H1 (cell line): ENCODE data around the gene KLHL29. TPM values are rescaled to one million over a fixed set of nuclear protein-coding genes. Genes with fewer than 3 reads are reported as not detected.

Experiments
- CTCF ChIA-PET: fragments of 300-600 bp; sonication (Branson Sonifier 250); formaldehyde crosslinking; loops from one replicate; lab custom pipeline; 2021; ENCODE audit not compliant: partially characterized antibody; lab: Charles Lee
- POLR2A ChIA-PET: fragments of 300-600 bp; sonication (Branson Sonifier 250); formaldehyde crosslinking; loops from one replicate; lab custom pipeline; 2021; ENCODE audit warnings: inconsistent platforms; ENCODE audit not compliant: partially characterized antibody; lab: Charles Lee
- DNase-seq, 2 experiments: peaks; one replicate each; pipeline versions ENCODE4 v3.0.0 to v3.0.0-alpha.2; 2010 to 2022; ENCODE audit warnings: low spot score in 2 of 2, low read depth in 1 of 2, mixed read lengths in 1 of 2
- FAIRE-seq: peaks from 2 replicates; lab custom pipeline; 2011; peaks lifted over from hg19 to GRCh38; lab: Jason Lieb, UNC
- H2AFZ ChIP-seq: 2 replicates; pipeline ENCODE4 v1.8.1; 2012; ENCODE audit warnings: low read length, inconsistent platforms
- H2AK5ac ChIP-seq: 2 replicates; pipeline ENCODE4 v1.6.1; 2013; ENCODE audit warnings: low read depth, low read length
- H2BK120ac ChIP-seq: replicated peaks from 2 replicates; pipeline ENCODE3; 2013; ENCODE audit warnings: low read depth, low read length, inconsistent platforms
- H2BK12ac ChIP-seq: 2 replicates; pipeline ENCODE4 v1.6.1; 2013; ENCODE audit warnings: low read depth, low read length
- H2BK15ac ChIP-seq: 2 replicates; pipeline ENCODE4 v1.6.1; 2013; ENCODE audit warnings: low read length
- H2BK20ac ChIP-seq: 2 replicates; pipeline ENCODE4 v1.6.1; 2013; ENCODE audit warnings: low read length
- H2BK5ac ChIP-seq: 2 replicates; pipeline ENCODE4 v1.6.1; 2013; ENCODE audit warnings: low read depth, low read length
- H3K14ac ChIP-seq: 2 replicates; pipeline ENCODE4 v1.6.1; 2013; ENCODE audit warnings: inconsistent platforms; ENCODE audit not compliant: insufficient read length
- H3K18ac ChIP-seq: 2 replicates; pipeline ENCODE4 v1.6.1; 2013; ENCODE audit warnings: low read length; ENCODE audit errors: extremely low read depth
- H3K23ac ChIP-seq: 2 replicates; pipeline ENCODE4 v1.6.1; 2013; ENCODE audit warnings: inconsistent platforms; ENCODE audit not compliant: insufficient read length
- H3K23me2 ChIP-seq: 2 replicates; pipeline ENCODE4 v1.6.1; 2013; ENCODE audit warnings: low read depth, low read length
- H3K27ac ChIP-seq: 2 replicates; pipeline ENCODE4 v1.6.1; 2011; ENCODE audit warnings: low read depth, low read length, inconsistent platforms
- H3K27me3 ChIP-seq, 4 experiments: replicated peaks in 1 of 4; 1 replicate in 1 of 4; 2 replicates in 3 of 4; pipeline versions ENCODE4 v1.6.1 to v1.8.1; 2011 to 2013; ENCODE audit warnings: low read length in 3 of 4, mild to moderate bottlenecking in 3 of 4, inconsistent platforms in 2 of 4, mixed read lengths in 2 of 4, moderate library complexity in 1 of 4; ENCODE audit not compliant: control insufficient read depth in 3 of 4, insufficient read depth in 3 of 4; ENCODE audit errors: extremely low read depth in 1 of 4
- H3K36me3 ChIP-seq, 4 experiments: 2 replicates each; pipeline versions ENCODE4 v1.6.1 to v1.8.1; 2011 to 2013; ENCODE audit warnings: mild to moderate bottlenecking in 4 of 4, low read length in 3 of 4, moderate library complexity in 2 of 4, control low read depth in 1 of 4, inconsistent platforms in 1 of 4; ENCODE audit not compliant: insufficient read depth in 4 of 4, control insufficient read depth in 2 of 4
- H3K4ac ChIP-seq: replicated peaks from 2 replicates; pipeline ENCODE3; 2013; ENCODE audit warnings: low read length, low read depth, mixed read lengths, inconsistent platforms; ENCODE audit not compliant: insufficient read length
- H3K4me1 ChIP-seq, 4 experiments: replicated peaks in 1 of 4; 1 replicate in 1 of 4; 2 replicates in 3 of 4; pipeline versions ENCODE4 v1.6.1 to v1.8.1; 2011 to 2013; ENCODE audit warnings: low read length in 3 of 4, inconsistent platforms in 2 of 4, mixed read lengths in 1 of 4; ENCODE audit not compliant: insufficient read depth in 4 of 4, control insufficient read depth in 3 of 4
- H3K4me2 ChIP-seq, 2 experiments: 2 replicates each; pipeline versions ENCODE4 v1.6.1 to v1.8.1; 2011 to 2013; ENCODE audit warnings: low read depth in 2 of 2, low read length in 2 of 2, control low read depth in 1 of 2, inconsistent platforms in 1 of 2, mild to moderate bottlenecking in 1 of 2; ENCODE audit not compliant: insufficient read depth in 1 of 2
- H3K4me3 ChIP-seq, 4 experiments: fragments of 200-600, 300-600 bp in 1 of 4; sonication (generic), shearing (Covaris generic), sonication (Bioruptor Twin) in 1 of 4; 2 replicates each; pipeline versions ENCODE4 v1.5.1 to v1.8.1; 2011 to 2016; ENCODE audit warnings: low read length in 4 of 4, low read depth in 3 of 4, control low read depth in 2 of 4, inconsistent platforms in 2 of 4, mild to moderate bottlenecking in 2 of 4, mixed read lengths in 1 of 4, moderate library complexity in 1 of 4; ENCODE audit not compliant: insufficient read depth in 2 of 4; ENCODE audit errors: extremely low read depth in 1 of 4
- H3K56ac ChIP-seq: replicated peaks from 2 replicates; pipeline ENCODE3; 2013; ENCODE audit warnings: low read depth, mild to moderate bottlenecking, mixed read lengths, low read length, inconsistent platforms; ENCODE audit not compliant: insufficient read length
- H3K79me1 ChIP-seq: 2 replicates; pipeline ENCODE4 v1.6.1; 2013; ENCODE audit warnings: low read depth, low read length, control low read depth
- H3K79me2 ChIP-seq, 2 experiments: 2 replicates each; pipeline versions ENCODE4 v1.6.1 to v1.8.1; 2012 to 2013; ENCODE audit warnings: low read length in 2 of 2, mild to moderate bottlenecking in 2 of 2, inconsistent platforms in 1 of 2; ENCODE audit not compliant: insufficient read depth in 2 of 2, control insufficient read depth in 1 of 2
- H3K9ac ChIP-seq, 4 experiments: replicated peaks in 1 of 4; 1 replicate in 1 of 4; 2 replicates in 3 of 4; pipeline versions ENCODE4 v1.6.1 to v1.8.1; 2011 to 2013; ENCODE audit warnings: low read depth in 3 of 4, low read length in 3 of 4, control low read depth in 2 of 4, mild to moderate bottlenecking in 2 of 4, moderate library complexity in 2 of 4, inconsistent platforms in 1 of 4; ENCODE audit errors: extremely low read depth in 1 of 4
- H3K9me3 ChIP-seq, 2 experiments: 2 replicates each; pipeline versions ENCODE4 v1.6.1 to v1.8.1; 2012 to 2013; ENCODE audit warnings: mild to moderate bottlenecking in 2 of 2, moderate library complexity in 2 of 2, control low read depth in 1 of 2, inconsistent platforms in 1 of 2, low read depth in 1 of 2, low read length in 1 of 2, mixed read lengths in 1 of 2; ENCODE audit not compliant: insufficient read depth in 2 of 2
- H4K20me1 ChIP-seq, 2 experiments: replicated peaks in 1 of 2; 2 replicates each; pipeline versions ENCODE3 to v1.8.1; 2011 to 2013; ENCODE audit warnings: inconsistent platforms in 2 of 2, low read length in 2 of 2, mild to moderate bottlenecking in 1 of 2; ENCODE audit not compliant: insufficient read depth in 2 of 2, control insufficient read depth in 1 of 2
- H4K5ac ChIP-seq: 2 replicates; pipeline ENCODE4 v1.6.1; 2013; ENCODE audit warnings: low read length, low read depth, mixed read lengths, inconsistent platforms; ENCODE audit not compliant: insufficient read length
- H4K8ac ChIP-seq: 2 replicates; pipeline ENCODE4 v1.8.0; 2013; ENCODE audit warnings: mild to moderate bottlenecking, moderate library complexity, low read length, inconsistent platforms; ENCODE audit not compliant: insufficient read depth; ENCODE audit errors: extremely low read depth
- H4K91ac ChIP-seq: replicated peaks from 2 replicates; pipeline ENCODE3; 2013; ENCODE audit warnings: low read length, mixed read lengths, inconsistent platforms; ENCODE audit not compliant: insufficient read length
- BCL11A ChIP-seq, 2 experiments: IDR thresholded peaks; one replicate each; pipeline ENCODE4 v1.6.1; 2011; ENCODE audit warnings: low read depth in 2 of 2, low read length in 2 of 2, mild to moderate bottlenecking in 2 of 2
- CHD2 ChIP-seq: IDR thresholded peaks from 2 replicates; pipeline ENCODE4 v1.6.1; 2012; ENCODE audit warnings: low read length, improper control_type of control experiment
- CTCF ChIP-seq, 3 experiments: IDR thresholded peaks; 1 replicate in 2 of 3; 2 replicates in 1 of 3; pipeline versions ENCODE4 v1.5.1 to v1.6.1; 2011; ENCODE audit warnings: low read length in 3 of 3, mild to moderate bottlenecking in 3 of 3, inconsistent platforms in 2 of 3, low read depth in 1 of 3, moderate library complexity in 1 of 3; ENCODE audit not compliant: insufficient read depth in 1 of 3; ENCODE audit errors: control extremely low read depth in 1 of 3
- JUN ChIP-seq: IDR thresholded peaks from 2 replicates; pipeline ENCODE4 v1.6.1; 2011; ENCODE audit warnings: low read depth, mild to moderate bottlenecking, improper control_type of control experiment, low read length
- POU5F1 ChIP-seq: IDR thresholded peaks from 2 replicates; pipeline ENCODE4 v1.6.1; 2011; ENCODE audit warnings: low read depth, mild to moderate bottlenecking, low read length, moderate library complexity
- RFX5 ChIP-seq: IDR thresholded peaks from 2 replicates; pipeline ENCODE4 v1.6.1; 2011; ENCODE audit warnings: low read depth, low read length, improper control_type of control experiment, borderline replicate concordance
- RXRA ChIP-seq: IDR thresholded peaks from 2 replicates; pipeline ENCODE4 v1.6.1; 2011; ENCODE audit warnings: low read depth, mild to moderate bottlenecking, low read length, moderate library complexity; ENCODE audit not compliant: insufficient read depth
- SIN3A ChIP-seq, 2 experiments: IDR thresholded peaks in 1 of 2; conservative IDR thresholded peaks in 1 of 2; 2 replicates each; pipeline ENCODE4 v1.6.1; 2011 to 2012; ENCODE audit warnings: low read length in 2 of 2, improper control_type of control experiment in 1 of 2, low read depth in 1 of 2, mild to moderate bottlenecking in 1 of 2
- SP1 ChIP-seq: IDR thresholded peaks from 2 replicates; pipeline ENCODE4 v1.6.1; 2011; ENCODE audit warnings: low read depth, low read length
- TCF12 ChIP-seq: IDR thresholded peaks from 2 replicates; pipeline ENCODE4 v1.6.1; 2011; ENCODE audit warnings: low read depth, mild to moderate bottlenecking, low read length
- WGBS, 2 experiments: shearing (Covaris generic) in 1 of 2; methylation state at CpG; one replicate each; pipeline versions ENCODE4 v1.1.6 to v1.1.7; 2013 to 2015; ENCODE audit warnings: low lambda C conversion rate in 2 of 2, mixed read lengths in 2 of 2, inconsistent platforms in 1 of 2, low coverage in 1 of 2, missing lambda C conversion rate in 1 of 2; ENCODE audit not compliant: insufficient replicate concordance in 2 of 2, insufficient coverage in 1 of 2, insufficient read length in 1 of 2; ENCODE audit errors: extremely low coverage in 1 of 2, missing lambda C conversion rate in 1 of 2; 5-methylcytosine and 5-hydroxymethylcytosine counted together
- polyA plus RNA-seq, 7 experiments: library from polyadenylated mRNA; depleted of rRNA in 3 of 7; stranded (reverse) in 5 of 7; unstranded in 2 of 7; fragments of >200 nt in 5 of 7; fragments of 200-250 nt in 2 of 7; gene quantifications; 1 replicate in 5 of 7; 2 replicates in 1 of 7; 4 replicates in 1 of 7; pipeline versions ENCODE4 v1.2.1 to v1.2.3, GENCODE V29; 2011 to 2013; ENCODE audit warnings: missing spikeins in 2 of 7, mixed read lengths in 2 of 7
- total RNA-seq: library from RNA; stranded (reverse); fragmentation: NEBNext Ultra II Directional; extraction: Animal tissue kit (Norgen Biotek cat#: 25700); gene quantifications from 2 replicates; pipeline ENCODE4 v1.2.1, GENCODE V29; 2021
- TF ChIP-seq, protein P1 (sequence below): IDR thresholded peaks from 2 replicates; pipeline ENCODE4 v1.6.1; 2012; ENCODE audit warnings: inconsistent platforms

KLHL29 gene
- total and polyA plus RNA-seq, 2 of the 8 experiments (the other 6 are each of a cell fraction or from before 2014, with no cell fraction given): 1.1 to 4.7 TPM

- no peaks in the 10 kb centered on the region for H3K79me2 ChIP-seq
- no peak overlapping the region for H4K5ac ChIP-seq
- peaks cover 3% of the 10 kb centered on the region; the same call in 1 of the 2 replicates for H3K79me1 ChIP-seq
- FAIRE-seq: no peak
- H2AFZ ChIP-seq: no peak overlapping the region
- ChIA-PET CTCF (interaction anchor here (1.1 to 2.4 kb wide), 2 partner anchors 10 to 28 kb away, joined by 6 to 9 read pairs; no protein-coding TSS in a partner anchor), POLR2A (no interaction called here)
- no peak for DNase-seq
- no peak overlapping the region for H3K14ac ChIP-seq
- no peak overlapping the region for H3K23ac ChIP-seq
- no peaks in the 10 kb centered on the region; a peak in 1 of 8 replicates for H3K36me3 ChIP-seq
- no peak overlapping the region for H4K8ac ChIP-seq
- H3K4me1 ChIP-seq: peaks cover 0 to 2% (median 0%) of the 10 kb centered on the region in 4 experiments; a peak in 2 of 7 replicates
- no peak overlapping the region for H3K9ac ChIP-seq
- H3K27ac ChIP-seq: no peak overlapping the region
- H3K18ac ChIP-seq: no peak overlapping the region
- no peaks in the 10 kb centered on the region for H3K23me2 ChIP-seq
- WGBS, 2 experiments: 81% methylated on average over 4 of the region's 4 CpGs; no CpG with 5 or more reads in 1 of the 2 experiments
- H2BK15ac ChIP-seq: no peak overlapping the region
- H3K27me3 ChIP-seq: no peaks in the 10 kb centered on the region
- no peak overlapping the region for H3K56ac ChIP-seq
- H2AK5ac ChIP-seq: no peak overlapping the region
- no peak overlapping the region for H3K4me2 ChIP-seq
- H4K20me1 ChIP-seq: no peaks in the 10 kb centered on the region
- no peak overlapping the region for H3K4me3 ChIP-seq
- H2BK20ac ChIP-seq: no peak overlapping the region
- no peak overlapping the region for H3K4ac ChIP-seq
- no peaks in the 10 kb centered on the region for H3K9me3 ChIP-seq
- H4K91ac ChIP-seq: no peak overlapping the region
- no peak overlapping the region for H2BK120ac ChIP-seq
- no peak overlapping the region for H2BK12ac ChIP-seq
- H2BK5ac ChIP-seq: no peak overlapping the region
- TF ChIP-seq BCL11A (IDR thresholded peaks at IDR 0.05; ENCODE audit: low read depth in 2 of 2, low read length in 2 of 2) (no peak), SP1 (no peak), RXRA (no peak), CTCF (IDR thresholded peaks at IDR 0.05; ENCODE audit: control extremely low read depth in 1 of 3, insufficient read depth in 1 of 3, low read depth in 1 of 3, low read length in 3 of 3) (no peak), RFX5 (no peak), JUN (no peak), POU5F1 (no peak), SIN3A (conservative IDR thresholded peaks at IDR 0.05 in 1 of 2, IDR thresholded peaks at IDR 0.05 in 1 of 2; ENCODE audit: low read depth in 1 of 2, low read length in 2 of 2) (no peak), TCF12 (no peak), CHD2 (no peak)
- TF ChIP-seq, protein P1, sequence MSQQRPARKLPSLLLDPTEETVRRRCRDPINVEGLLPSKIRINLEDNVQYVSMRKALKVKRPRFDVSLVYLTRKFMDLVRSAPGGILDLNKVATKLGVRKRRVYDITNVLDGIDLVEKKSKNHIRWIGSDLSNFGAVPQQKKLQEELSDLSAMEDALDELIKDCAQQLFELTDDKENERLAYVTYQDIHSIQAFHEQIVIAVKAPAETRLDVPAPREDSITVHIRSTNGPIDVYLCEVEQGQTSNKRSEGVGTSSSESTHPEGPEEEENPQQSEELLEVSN: no peak
Observed at GRCh38 chr2:23488584-23488983, 103.6 kb downstream of the KLHL29 start.
